Measurements from ENCODE around the gene SEMA4D. TPM values are rescaled to one million over a fixed set of nuclear protein-coding genes. Genes with fewer than 3 reads are reported as not detected.

SEMA4D gene
- total and polyA plus RNA-seq, 9 of the 15 experiments (the other 6 are each of a cell fraction or from before 2014, with no cell fraction given): 0.38 to 5.1 (median 1.8) TPM

GRCh38 chr9:89395931-89396710 is 101.8 kb downstream of the SEMA4D start:
- Histone ChIP-seq H3K9me1 (ENCODE audit: control insufficient read depth, insufficient read depth, low read length) (no peaks in the 10 kb centered on the region), H3K4me2 (ENCODE audit: insufficient read depth, low read length) (no peak overlapping the region), H3K79me2 (ENCODE audit: control insufficient read depth, insufficient read depth, low read length) (no peaks in the 10 kb centered on the region), H3K4me3 (no peak overlapping the region), H3K27me3 (ENCODE audit: control insufficient read depth in 2 of 2, insufficient read depth in 2 of 2, low read length in 2 of 2) (peaks cover 4 to 53% of the 10 kb centered on the region in 2 experiments; a peak in 3 of 5 replicates), H3K9me3 (replicated peaks; ENCODE audit: control insufficient read depth, insufficient read depth, low read depth, low read length) (no peaks in the 10 kb centered on the region), H3K4me1 (replicated peaks in 1 of 2; ENCODE audit: control insufficient read depth in 2 of 2, insufficient read depth in 2 of 2, low read length in 2 of 2) (no peaks in the 10 kb centered on the region), H2AFZ (ENCODE audit: low read depth, low read length) (no peak overlapping the region), H3K36me3 (ENCODE audit: control insufficient read depth, insufficient read depth, low read length) (no peaks in the 10 kb centered on the region), H4K20me1 (replicated peaks; ENCODE audit: control insufficient read depth, insufficient read depth, low read length) (no peaks in the 10 kb centered on the region; the same call in 1 of the 2 replicates), H3K9ac (ENCODE audit: insufficient read depth in 1 of 2, low read depth in 2 of 2, low read length in 2 of 2) (no peak overlapping the region), H3K27ac (ENCODE audit: extremely low read depth, low read depth, low read length) (no peak overlapping the region)
- BruUV-seq (replicated peaks): no TSS peak
- in situ Hi-C loops (cut with MboI): no loop called here
- intact Hi-C loops (cut with micrococcal nuclease): no loop called here
- POLR2A ChIA-PET: no interaction called here
- ATAC-seq: no peak
- no peak for TF ChIP-seq ATF6 (CRISPR knock-in tag; IDR thresholded peaks at IDR 0.05)
- no peak for TF ChIP-seq E4F1 (CRISPR knock-in tag; IDR thresholded peaks at IDR 0.05; ENCODE audit: borderline replicate concordance)
- TF ChIP-seq ZNF197 (CRISPR knock-in tag; IDR thresholded peaks at IDR 0.05; ENCODE audit: low read depth): no peak
- TF ChIP-seq ZNF282 (CRISPR knock-in tag; IDR thresholded peaks at IDR 0.05): no peak
- TF ChIP-seq PPARD (CRISPR knock-in tag; IDR thresholded peaks at IDR 0.05): no peak
- no peak for TF ChIP-seq RCOR1 (IDR thresholded peaks at IDR 0.05; ENCODE audit: borderline replicate concordance in 1 of 2, low read depth in 2 of 2, low read length in 2 of 2)
- TF ChIP-seq, protein P1, sequence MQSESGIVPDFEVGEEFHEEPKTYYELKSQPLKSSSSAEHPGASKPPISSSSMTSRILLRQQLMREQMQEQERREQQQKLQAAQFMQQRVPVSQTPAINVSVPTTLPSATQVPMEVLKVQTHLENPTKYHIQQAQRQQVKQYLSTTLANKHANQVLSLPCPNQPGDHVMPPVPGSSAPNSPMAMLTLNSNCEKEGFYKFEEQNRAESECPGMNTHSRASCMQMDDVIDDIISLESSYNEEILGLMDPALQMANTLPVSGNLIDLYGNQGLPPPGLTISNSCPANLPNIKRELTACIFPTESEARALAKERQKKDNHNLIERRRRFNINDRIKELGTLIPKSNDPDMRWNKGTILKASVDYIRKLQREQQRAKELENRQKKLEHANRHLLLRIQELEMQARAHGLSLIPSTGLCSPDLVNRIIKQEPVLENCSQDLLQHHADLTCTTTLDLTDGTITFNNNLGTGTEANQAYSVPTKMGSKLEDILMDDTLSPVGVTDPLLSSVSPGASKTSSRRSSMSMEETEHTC (IDR thresholded peaks at IDR 0.05): no peak
- TF ChIP-seq IRF9 (tag; IDR thresholded peaks at IDR 0.05): no peak
- no peak for FAIRE-seq
- no peak for DNase-seq (ENCODE audit: extremely low read depth in 1 of 4, low spot score in 3 of 4)
- CTCF ChIA-PET (ENCODE audit: low intra/inter-chr PET ratio): no interaction called here
- WGBS (ENCODE audit: insufficient coverage, low coverage, missing lambda C conversion rate): 5% methylated on average over 7 of the region's 11 CpGs

Measured in K562 (cell line).